Right renal pelvis (tissue), 4 donors: ENCODE data around the gene ARHGAP40. TPM values are rescaled to one million over a fixed set of nuclear protein-coding genes. Genes with fewer than 3 reads are reported as not detected.
"Not testable (repeated sequence)": the region's sequence is repeated elsewhere in the genome, so short reads cannot be mapped to it uniquely, and the experiment has no call there.

ENCODE experiments used
- DNase-seq, 4 donors: peaks; one replicate each; pipeline ENCODE4 v3.0.0-alpha.2; 2013; ENCODE audit warnings: low read depth in 4 of 4, low spot score in 3 of 4, missing footprints in 1 of 4
- polyA plus RNA-seq, 4 donors: library from polyadenylated mRNA; unstranded; fragments of 120-200 nt; gene quantifications; one replicate each; pipeline ENCODE4 v1.2.1, GENCODE V29; 2013; ENCODE audit not compliant: insufficient read length in 4 of 4

Gene ARHGAP40
- polyA plus RNA-seq, 4 donors = 0.45 to 2.4 (median 1.1) TPM

DNA sequence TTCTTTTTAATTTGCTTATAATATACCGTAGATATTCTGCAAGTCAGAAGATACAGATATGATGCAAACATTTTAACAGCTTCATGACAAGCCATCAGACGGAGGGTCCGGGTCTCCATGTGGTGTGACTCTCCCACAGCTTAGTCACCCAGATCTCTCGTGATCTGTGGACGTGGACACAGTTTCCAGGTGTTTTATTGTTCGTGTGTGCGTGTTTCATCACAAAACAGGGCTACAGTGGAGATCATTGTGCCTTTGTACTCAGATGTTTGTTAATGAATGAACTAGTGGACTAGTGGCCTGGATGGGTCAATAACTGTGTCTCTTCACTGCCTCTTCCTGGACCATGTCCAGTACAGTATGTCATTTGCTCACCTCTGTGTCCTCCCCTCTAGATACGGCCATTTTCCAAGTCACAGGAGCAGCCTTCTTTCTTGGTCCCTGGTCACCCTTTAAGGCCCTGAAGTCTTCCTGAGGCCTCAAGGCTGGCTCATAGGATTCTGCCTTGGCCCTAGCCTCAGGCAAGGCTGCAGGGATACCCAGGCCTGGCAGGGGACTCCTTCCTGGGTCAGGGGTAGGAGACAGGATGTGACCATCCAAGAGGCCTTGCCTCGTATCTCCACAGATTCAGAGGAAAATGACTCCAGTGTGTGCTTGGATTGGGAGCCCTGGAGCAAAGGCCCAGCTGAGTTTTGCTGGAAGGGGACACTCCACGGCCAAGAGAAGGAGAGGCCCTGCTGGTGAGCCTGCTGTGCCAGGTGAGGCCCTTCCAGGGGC lies 16.0 kb upstream of the ARHGAP40 start:
- no peak for DNase-seq

DNA sequence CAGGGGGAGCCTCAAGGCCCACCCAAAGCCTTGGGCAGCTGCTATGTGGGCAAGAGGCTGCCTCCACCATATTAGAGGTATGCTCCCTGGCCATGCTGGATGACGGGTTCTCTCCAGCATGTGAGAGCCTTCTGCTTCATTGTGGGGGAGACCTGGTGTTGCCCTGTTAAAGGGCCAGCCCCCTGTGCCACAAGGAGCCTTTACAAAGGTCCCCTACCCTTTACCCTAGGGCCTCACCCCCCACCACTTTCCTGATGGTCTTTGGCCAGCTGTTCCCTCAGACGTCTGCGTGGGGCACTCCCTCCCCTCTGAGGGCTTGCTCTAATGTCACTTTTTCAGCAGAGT lies 15.5 kb upstream of the ARHGAP40 start:
- no peak for DNase-seq

DNA sequence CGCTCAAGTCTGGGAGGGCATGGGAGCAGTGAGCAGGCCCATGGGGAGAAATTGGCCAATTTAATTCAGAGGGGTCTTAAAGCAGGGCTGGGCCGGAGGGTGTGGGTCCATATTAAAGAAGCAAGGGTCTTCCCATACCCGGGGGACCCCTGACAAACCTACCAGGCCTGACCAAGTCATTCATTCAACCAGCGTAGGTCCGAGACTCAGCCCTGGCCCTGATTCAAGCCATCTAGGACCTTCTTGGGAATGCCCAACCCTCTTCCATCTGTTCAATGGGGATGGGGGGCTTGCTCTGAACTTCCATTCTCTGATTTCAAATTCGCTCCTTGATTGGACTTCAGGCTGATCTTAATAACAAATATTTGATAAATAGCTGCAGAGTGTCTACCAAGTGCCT lies 13.3 kb upstream of the ARHGAP40 start:
- DNase-seq = no peak

DNA sequence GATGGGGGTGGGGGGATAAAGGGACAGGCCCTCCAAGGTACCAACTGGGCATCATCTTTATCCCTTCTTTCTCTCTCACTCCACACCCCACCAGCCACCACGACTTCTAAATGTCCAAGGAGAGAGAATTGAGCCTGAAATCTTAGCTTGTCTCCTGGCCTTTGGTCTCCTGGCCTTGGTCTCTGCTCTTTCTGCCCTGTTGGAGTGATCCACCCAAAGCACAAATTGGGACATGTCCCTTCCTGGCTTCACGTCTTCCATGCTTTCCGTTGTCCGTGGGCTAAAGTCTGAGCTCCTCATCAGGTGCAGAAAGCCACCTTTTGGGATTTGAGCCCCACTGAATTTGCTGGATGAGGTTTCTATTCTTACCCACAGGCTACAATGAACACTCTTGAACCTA lies 12.3 kb upstream of the ARHGAP40 start:
- no peak for DNase-seq

DNA sequence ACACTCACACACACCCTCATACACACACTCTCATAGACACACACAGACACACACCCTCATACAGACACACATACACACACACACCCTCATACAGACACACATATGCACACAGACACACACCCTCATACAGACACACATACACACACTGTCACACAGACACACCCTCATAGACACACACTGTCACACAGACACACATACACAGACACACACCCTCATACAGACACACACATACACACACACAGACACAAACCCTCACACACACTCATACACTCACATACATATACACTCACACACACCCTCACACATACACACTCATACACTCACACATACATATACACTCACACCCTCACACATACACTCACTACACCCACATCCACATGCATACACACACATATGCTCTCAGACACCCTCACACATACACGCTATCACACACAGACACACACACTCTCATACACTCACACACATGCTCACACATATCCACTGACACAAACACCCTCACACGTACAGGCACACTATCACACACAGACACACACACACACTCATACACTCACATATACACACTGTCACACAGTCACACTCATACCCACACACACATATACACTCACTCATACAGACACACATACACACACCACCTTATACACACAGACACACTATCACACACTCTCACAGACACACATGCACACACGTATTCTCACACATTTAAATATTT lies 11.5 kb upstream of the ARHGAP40 start:
- no peak for DNase-seq

DNA sequence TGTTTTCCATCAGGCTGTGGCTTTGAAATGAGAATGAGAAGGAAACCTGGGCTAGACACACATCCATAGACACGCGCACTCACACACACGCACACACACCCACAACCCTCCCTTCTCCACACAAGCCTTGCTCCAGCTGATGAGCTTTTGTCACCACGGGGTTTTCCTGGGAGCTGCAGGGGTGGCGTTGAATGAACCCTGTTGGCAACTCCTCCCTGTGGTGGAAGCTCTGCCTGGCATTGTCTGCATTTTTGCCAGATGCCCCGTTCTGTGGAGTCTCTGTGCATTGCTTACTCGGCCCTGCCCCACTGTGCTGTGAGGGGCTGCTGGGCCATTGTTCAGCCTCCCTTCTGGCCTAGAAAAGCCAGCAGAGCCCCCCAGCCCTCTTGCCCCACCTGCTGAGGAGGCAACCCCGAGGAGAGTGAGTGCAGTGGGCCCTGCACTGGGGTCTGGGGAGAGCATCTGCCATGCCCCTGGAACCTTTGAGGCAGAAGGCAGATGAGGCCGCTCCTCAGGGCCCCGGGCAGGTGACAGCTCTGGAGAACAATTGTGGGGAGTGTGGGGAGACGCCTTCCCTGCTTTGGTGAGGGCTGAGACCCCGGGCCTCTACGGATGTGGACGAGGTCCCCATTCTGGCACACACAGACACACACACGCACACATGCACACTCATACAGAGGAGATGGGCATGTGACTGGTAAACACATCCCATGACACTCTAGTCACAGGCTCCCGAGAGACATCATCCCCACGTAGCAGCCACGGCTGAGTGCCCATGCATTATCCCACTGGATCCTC lies 10.7 kb upstream of the ARHGAP40 start:
- no peak for DNase-seq

DNA sequence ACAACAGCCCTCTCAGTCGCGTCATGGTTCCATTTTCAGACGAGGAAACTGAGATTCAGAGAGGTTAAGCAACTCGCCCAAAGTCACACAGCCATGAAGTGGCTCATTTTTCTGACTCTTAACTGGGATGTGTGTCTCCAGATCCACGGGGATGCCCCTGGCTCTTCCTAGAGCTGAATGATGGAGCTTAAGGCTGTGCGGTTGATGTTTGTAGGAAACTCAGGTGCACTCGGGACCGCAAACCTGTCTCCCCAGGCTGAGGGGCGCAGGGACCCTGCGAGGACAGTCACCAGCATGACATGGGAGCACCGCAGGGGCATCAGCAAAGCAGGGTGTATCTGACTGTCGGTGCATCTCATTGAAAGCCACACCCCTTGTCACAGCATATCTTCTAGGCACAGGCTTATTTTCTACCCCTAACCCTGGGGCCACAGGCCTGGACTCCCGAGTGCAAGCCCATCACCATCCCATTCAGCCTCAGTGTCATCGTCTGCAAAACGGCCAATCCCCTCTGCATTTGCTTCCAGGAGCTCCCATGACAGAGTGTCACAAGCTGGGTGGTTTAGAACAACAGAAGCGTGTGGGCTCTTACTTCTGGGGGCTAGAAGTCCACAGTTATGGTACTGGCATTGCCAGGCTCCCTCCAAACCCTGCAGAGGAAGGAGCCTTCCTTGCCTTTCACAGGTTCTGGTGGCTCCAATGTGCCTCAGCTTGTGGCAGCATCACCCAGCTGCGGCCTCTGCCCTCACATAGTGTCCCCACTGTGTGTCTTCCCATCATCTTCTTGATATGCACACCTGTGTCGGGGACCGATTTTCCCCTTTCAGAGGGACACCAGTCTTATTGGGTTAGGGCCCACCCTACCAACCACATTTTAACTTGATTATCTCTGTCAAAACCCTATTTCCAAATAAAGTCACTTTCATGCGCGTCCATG lies 9.9 kb upstream of the ARHGAP40 start:
- DNase-seq = no peak

DNA sequence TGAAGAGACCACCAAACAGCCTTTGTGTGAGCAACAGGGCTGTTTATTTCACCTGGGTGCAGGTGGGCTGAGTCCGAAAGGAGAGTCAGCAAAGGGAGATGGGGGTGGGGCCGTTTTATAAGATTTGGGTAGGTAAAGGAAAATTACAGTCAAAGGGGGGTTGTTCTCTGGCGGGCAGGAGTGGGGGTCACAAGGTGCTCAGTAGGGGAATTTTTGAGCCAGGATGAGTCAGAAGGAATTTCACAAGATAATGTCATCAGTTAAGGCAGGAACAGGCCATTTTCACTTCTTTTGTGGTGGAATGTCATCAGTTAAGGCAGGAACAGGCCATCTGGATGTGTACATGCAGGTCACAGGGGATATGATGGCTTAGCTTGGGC lies 9.2 kb upstream of the ARHGAP40 start:
- not testable (repeated sequence) for DNase-seq

DNA sequence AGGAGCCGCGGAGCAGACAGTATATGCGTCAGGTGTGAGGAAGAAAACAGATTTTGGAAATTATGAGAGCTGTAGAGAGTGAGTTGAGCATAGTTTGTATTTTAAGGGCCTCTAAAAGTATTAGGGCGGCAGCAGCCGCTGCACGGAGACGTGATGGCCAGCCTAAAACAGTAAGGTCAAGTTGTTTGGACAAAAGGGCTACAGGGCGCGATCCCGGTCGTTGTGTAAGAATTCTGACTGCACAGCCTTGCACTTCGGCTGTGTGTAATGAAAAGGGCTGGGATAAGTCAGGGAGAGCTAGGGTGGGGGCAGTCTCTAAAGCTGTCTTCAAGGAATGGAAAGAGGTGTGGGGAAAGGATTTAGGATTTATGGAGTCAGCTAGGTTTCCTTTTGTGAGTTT lies 7.3 kb upstream of the ARHGAP40 start:
- not testable (repeated sequence) for DNase-seq

DNA sequence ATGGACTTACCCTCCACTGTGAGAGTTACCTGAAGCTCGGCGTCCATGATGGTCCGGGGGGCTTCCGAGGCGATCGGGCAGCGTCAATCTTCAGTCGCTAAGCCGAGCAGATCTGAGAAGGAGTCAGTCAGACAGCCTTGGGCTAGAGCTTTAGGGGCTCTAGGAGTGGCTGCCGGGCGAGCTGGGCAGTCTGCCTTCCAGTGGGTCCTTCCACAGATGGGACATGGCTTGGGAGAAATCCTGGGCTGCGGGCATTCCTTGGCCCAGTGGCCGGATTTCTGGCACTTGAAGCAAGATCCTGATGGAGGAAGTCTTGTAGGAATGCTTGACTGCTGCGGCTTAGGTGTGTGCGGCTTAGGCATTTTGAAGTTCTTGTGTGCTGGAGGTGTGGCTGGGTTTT lies 5.7 kb upstream of the ARHGAP40 start:
- DNase-seq = not testable (repeated sequence)

DNA sequence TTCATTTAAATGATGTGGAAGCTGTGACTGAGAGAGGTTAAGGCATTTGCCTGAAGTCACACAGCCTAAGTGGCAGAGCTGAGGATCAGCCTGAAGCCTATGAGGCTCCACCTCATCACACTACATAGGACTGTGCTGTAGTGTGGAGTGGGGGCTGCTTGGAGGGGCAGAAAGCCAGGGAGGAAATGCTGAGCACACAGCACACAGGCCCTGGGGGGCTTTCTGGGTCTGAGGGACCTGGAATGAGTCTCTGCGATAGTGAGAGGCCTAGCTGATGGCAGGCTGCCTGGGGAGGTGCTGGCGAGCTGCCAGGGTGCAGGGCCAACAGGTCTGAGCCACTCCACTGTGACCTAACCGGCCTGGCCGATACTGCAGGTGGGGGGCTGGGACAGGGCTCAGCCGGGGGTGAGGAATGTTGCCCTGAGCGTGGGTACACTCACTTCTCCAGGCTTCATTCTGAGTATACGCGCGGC lies 2.2 kb upstream of the ARHGAP40 start:
- peak in 2 of 4 donors; percentile 17 to 22 for DNase-seq

DNA sequence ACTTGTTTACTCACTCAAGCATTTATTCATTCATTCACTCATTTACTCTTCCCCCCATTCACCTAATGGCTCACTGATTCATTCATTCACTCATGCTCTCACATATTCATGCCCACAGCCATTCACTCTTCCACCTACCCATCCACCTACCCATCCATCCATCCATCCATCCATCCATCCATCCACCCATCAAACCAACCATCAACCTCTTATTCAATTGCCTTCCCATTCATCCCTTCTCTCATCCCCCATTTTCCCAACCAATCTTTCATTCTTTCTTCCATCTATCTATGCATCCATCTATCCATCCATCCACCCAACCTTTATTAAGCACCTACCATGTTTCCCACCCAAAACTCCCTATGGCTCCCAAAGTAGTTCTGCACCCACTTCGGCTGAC lies 1.6 kb upstream of the ARHGAP40 start:
- DNase-seq = no peak

DNA sequence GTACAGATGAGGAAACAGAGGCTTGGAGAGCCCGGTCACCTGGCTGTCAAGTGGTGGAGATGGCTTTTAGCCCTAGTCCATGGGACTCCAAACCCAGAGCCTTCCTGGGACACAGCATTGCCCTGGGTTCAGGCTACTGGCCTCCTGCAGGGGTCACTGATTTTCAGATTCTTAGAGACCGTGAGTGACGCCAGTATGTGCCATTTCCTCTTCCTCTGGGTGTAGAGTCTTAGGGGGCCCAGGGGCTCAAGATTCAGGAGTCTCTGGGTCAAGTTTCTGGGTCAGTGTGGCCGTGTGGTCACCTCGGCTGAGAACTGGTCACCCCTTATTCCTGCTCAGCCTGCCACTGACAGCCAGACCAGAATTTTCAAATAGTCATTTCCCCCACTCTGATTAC lies 574 bp downstream of the ARHGAP40 start:
- no peak for DNase-seq

DNA sequence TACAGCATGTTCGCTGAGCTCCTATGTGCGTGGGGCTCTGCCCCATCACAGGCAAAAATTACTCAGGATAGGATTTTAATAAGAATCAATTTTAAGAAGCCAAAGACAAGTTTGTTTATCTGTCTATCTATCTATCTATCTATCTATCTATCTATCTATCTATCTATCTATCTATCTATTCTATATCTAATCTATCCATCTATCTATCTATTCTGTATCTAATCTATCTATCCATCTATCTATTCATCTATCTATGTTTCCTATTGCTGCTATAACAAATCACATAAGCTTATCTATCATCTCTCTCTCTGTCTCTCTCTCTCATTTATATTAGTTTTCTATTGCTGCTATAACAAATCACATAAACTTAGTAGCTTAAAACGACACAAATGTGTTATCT lies 1.7 kb downstream of the ARHGAP40 start:
- DNase-seq = no peak

DNA sequence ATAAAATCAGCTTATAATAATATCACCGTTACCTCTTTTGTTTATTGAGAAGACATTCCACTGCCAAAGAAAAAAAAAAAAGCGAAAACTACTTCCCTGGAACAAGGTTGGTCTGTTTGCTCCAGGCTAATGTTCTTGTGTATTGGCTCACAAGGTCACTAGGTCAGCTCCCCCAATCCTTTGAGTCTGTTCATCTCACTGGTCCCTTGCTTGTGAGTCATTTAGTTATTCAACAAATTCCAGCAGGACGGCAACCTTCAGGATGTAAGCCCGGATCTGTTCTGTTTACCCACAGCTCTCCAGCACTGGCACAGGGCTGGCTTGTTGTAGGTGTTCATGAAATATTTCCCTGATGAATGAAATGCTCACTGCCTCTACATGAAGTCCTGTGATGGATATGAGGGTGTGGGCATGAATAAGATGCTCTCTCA lies 3.3 kb downstream of the ARHGAP40 start:
- no peak for DNase-seq

DNA sequence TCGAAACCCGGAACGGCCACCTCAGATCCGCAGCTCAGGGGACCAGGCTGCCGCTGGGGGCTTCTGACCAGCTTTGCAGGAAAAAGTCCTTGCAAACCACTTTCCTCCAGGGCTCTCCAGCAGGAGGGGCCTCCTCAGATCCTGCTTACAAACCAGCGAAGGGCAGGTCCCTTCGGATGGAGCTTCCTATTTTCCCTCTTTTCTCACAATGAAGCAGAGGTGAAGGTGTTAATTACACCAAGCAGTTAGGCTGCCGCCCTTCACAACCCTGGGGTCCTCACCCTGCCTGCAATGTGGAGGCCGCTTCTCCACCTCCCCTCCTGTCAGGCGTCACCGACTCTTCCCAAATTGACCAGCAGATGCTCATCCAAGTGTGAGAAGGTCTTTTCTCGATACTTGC lies 5.7 kb downstream of the ARHGAP40 start:
- DNase-seq = no peak

DNA sequence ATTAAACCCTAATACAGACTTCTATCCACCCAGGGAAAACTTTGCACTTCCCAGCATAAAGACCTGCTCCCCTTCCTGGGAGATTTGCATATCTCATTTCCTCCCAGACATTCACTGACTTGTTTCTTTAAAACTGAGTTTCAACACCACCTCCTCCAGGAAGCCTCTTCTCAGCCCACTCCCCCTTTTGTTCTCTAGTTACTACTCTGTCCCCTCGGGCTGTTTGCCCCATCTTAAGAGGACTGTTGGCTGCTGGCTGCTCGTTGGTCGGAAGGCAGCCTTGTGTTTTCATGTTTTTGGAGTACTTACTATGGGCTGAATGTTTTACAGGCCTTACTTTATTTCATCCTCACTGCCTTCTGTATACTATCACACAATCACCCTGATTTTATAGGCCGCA lies 6.6 kb downstream of the ARHGAP40 start:
- DNase-seq = no peak

DNA sequence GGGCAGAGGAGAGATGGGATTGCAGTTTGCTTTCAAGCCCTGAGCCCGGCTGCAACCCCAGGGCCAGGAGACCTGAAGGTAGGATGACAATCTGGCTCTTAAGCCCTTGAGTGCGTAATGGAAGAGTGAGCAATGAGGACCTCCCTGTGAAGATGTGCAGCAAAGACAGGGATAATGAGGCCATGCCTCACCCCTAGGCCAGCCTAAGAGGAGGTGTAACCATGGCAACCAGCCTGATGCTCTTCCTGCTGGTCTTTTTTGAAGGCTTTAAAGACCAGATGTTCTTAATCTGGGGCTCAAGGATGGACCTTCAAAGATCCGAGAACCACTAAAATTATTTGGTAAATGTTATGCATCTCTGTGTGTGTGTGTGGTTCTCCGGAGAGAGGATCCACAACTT lies 8.2 kb downstream of the ARHGAP40 start:
- no peak for DNase-seq

DNA sequence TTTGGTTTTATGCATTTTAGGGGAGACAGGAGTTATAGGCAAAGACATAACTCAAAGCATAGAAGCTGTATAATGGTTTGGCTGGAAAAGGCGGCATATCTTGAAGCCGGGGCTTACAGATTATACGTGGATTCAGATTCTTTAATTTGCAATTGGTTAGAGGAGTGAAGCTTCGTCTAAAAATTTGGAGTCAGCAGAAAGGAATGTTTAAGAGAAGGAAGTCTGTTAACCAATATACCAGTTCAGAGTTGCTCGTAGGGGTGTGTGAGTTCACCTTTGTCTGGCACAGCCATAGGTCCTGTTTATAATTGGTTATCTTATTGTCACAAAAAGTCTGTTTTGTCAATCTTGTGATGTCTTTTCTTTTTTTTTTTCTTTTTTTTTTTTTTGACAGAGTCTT lies 8.9 kb downstream of the ARHGAP40 start:
- DNase-seq = no peak

DNA sequence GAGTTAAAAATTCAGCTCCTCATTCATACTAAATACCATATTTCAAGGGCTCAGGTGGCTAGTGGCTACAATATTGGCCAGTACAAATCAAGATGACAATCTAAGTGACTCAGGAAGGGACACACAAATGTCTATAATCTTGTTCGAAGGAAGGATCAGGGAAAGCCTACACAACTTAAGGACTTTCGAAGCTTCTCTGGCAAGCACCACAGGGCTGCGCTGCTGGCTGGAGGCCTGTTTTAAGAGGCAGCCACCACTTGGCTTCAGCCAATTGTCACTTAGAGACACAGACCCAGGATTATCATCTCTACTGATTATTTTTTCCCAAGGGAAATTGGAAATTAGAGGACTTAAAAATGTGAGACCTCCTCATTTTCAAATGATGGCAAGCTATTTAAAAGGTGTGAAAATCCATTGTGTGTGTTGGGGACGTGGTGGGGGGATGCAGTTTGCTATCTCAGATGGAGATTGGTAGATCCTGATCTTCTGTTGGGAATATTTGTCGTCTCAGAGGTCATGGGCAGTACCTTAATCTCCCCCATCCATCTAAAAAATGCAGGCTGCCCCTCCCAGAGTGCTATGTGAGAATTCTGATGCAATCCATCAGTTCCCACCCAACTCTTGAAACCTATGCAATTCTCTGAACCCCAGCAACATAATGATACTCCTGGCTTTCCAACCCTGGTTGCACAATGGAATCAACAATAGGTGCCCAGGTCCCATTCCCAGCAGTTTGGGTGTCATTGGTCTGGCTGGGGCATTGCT lies 11.3 kb downstream of the ARHGAP40 start:
- no peak for DNase-seq
